ENCODE measurements around the gene CDC42EP2.

DNA sequence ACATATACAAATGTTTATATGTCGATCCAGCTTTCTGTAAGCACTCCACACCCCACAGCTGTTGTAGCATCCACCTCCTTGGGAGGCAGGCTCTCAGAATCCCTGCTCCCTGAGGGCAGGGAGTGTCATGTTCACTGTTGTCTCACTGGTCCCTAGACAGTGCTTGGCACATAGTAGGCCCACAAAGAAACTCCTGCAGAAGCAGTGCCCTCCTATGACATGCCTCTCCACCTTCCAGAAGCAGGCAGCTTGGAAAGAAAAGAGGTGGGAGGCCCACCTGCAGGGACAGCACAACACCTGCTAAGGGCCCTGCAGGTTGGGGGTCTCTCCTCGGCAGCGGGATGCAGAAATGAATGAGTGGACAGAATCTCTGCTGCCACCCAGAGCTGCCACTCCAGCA is 11.1 kb upstream of the CDC42EP2 start:
- TF ChIP-seq, protein P1, sequence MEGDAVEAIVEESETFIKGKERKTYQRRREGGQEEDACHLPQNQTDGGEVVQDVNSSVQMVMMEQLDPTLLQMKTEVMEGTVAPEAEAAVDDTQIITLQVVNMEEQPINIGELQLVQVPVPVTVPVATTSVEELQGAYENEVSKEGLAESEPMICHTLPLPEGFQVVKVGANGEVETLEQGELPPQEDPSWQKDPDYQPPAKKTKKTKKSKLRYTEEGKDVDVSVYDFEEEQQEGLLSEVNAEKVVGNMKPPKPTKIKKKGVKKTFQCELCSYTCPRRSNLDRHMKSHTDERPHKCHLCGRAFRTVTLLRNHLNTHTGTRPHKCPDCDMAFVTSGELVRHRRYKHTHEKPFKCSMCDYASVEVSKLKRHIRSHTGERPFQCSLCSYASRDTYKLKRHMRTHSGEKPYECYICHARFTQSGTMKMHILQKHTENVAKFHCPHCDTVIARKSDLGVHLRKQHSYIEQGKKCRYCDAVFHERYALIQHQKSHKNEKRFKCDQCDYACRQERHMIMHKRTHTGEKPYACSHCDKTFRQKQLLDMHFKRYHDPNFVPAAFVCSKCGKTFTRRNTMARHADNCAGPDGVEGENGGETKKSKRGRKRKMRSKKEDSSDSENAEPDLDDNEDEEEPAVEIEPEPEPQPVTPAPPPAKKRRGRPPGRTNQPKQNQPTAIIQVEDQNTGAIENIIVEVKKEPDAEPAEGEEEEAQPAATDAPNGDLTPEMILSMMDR (IDR thresholded peaks at IDR 0.05) = no peak
- no peak for TF ChIP-seq POLR2A (IDR thresholded peaks at IDR 0.05)
- TF ChIP-seq POLR2AphosphoS5 (IDR thresholded peaks at IDR 0.05) = no peak

Measured in gastroesophageal sphincter (tissue), 3 donors.